Measurements from ENCODE around the gene KRT6B. TPM values are rescaled to one million over a fixed set of nuclear protein-coding genes. Genes with fewer than 3 reads are reported as not detected.
"Not testable (repeated sequence)": the region's sequence is repeated elsewhere in the genome, so short reads cannot be mapped to it uniquely, and the experiment has no call there.

KRT6B gene
- total RNA-seq, 1 experiment from 2014 or later = not detected

- DNase-seq (ENCODE audit: low read depth) = no peak
Observed at GRCh38 chr12:52413202-52413601, 38.7 kb downstream of the KRT6B start.

GRCh38 chr12:52411815-52412214, 40.1 kb downstream of the KRT6B start:
- DNase-seq (ENCODE audit: low read depth) = no peak

- not testable (repeated sequence) for DNase-seq (ENCODE audit: low read depth)
Observed at GRCh38 chr12:52410589-52411248, 41.2 kb downstream of the KRT6B start.

- no peak for DNase-seq (ENCODE audit: low read depth)
Observed at GRCh38 chr12:52407918-52408317, 44.0 kb downstream of the KRT6B start.

GRCh38 chr12:52405922-52406385, 46.0 kb downstream of the KRT6B start, which contains the start of gene KRT82:
Gene KRT82, minus strand, starts transcription at chr12:52406335. Its CDS starts 58 bp downstream, at chr12:52406277.
- DNase-seq (ENCODE audit: low read depth) = no peak

GRCh38 chr12:52404951-52405350, 47.0 kb downstream of the KRT6B start:
- no peak for DNase-seq (ENCODE audit: low read depth)

- DNase-seq (ENCODE audit: low read depth) = no peak
Observed at GRCh38 chr12:52403561-52403960, 48.4 kb downstream of the KRT6B start.

GRCh38 chr12:52402873-52403540, 48.9 kb downstream of the KRT6B start:
- no peak for DNase-seq (ENCODE audit: low read depth)

GRCh38 chr12:52402377-52402776, 49.6 kb downstream of the KRT6B start:
- DNase-seq (ENCODE audit: low read depth) = no peak

GRCh38 chr12:52401926-52402325, 50.0 kb downstream of the KRT6B start:
- DNase-seq (ENCODE audit: low read depth) = no peak

GRCh38 chr12:52401526-52401925, 50.4 kb downstream of the KRT6B start:
- DNase-seq (ENCODE audit: low read depth) = no peak

- no peak for DNase-seq (ENCODE audit: low read depth)
Observed at GRCh38 chr12:52400906-52401305, 51.0 kb downstream of the KRT6B start.

GRCh38 chr12:52399756-52400155, 52.2 kb downstream of the KRT6B start:
- DNase-seq (ENCODE audit: low read depth) = no peak

- DNase-seq (ENCODE audit: low read depth) = no peak
Observed at GRCh38 chr12:52398176-52398575, 53.8 kb downstream of the KRT6B start.

- no peak for DNase-seq (ENCODE audit: low read depth)
Observed at GRCh38 chr12:52396656-52397055, 55.3 kb downstream of the KRT6B start.

Other genes starting within 250 kb of the KRT6B start
- 0.68 and 2.3 TPM in 2 replicates for gene KRT7, start 218.9 kb downstream of the KRT6B start, total RNA-seq (2014; rRNA removed; shearing (Covaris generic))
- gene KRT86, start 177.5 kb downstream of the KRT6B start, total RNA-seq (2014; rRNA removed; shearing (Covaris generic)) = 0.10 and 0.48 TPM in 2 replicates
- gene KRT81, start 160.6 kb downstream of the KRT6B start, total RNA-seq (2014; rRNA removed; shearing (Covaris generic)) = 0.72 and 0.88 TPM in 2 replicates
- not detected in 2 replicates for gene KRT83, start 130.7 kb downstream of the KRT6B start, total RNA-seq (2014; rRNA removed; shearing (Covaris generic))
- not detected in 2 replicates for gene KRT85, start 84.7 kb downstream of the KRT6B start, total RNA-seq (2014; rRNA removed; shearing (Covaris generic))
- gene KRT84, start 66.5 kb downstream of the KRT6B start, total RNA-seq (2014; rRNA removed; shearing (Covaris generic)) = not detected in 2 replicates
- gene KRT82, start 45.8 kb downstream of the KRT6B start, total RNA-seq (2014; rRNA removed; shearing (Covaris generic)) = not detected in 2 replicates
- not detected in 2 replicates for gene KRT75, start 17.8 kb downstream of the KRT6B start, total RNA-seq (2014; rRNA removed; shearing (Covaris generic))
- not detected in 2 replicates for gene KRT6C, start 21.7 kb upstream of the KRT6B start, total RNA-seq (2014; rRNA removed; shearing (Covaris generic))
- not detected in 2 replicates for gene KRT6A, start 41.1 kb upstream of the KRT6B start, total RNA-seq (2014; rRNA removed; shearing (Covaris generic))
- not detected in 2 replicates for gene KRT5, start 68.2 kb upstream of the KRT6B start, total RNA-seq (2014; rRNA removed; shearing (Covaris generic))
- gene KRT71, start 101.0 kb upstream of the KRT6B start, total RNA-seq (2014; rRNA removed; shearing (Covaris generic)) = not detected in 2 replicates
- gene KRT74, start 121.7 kb upstream of the KRT6B start, total RNA-seq (2014; rRNA removed; shearing (Covaris generic)) = not detected in 2 replicates
- not detected in 2 replicates for gene KRT72, start 149.3 kb upstream of the KRT6B start, total RNA-seq (2014; rRNA removed; shearing (Covaris generic))
- not detected in 2 replicates for gene KRT73, start 166.4 kb upstream of the KRT6B start, total RNA-seq (2014; rRNA removed; shearing (Covaris generic))
- gene KRT2, start 200.1 kb upstream of the KRT6B start, total RNA-seq (2014; rRNA removed; shearing (Covaris generic)) = not detected in 2 replicates
- gene KRT1, start 228.3 kb upstream of the KRT6B start, total RNA-seq (2014; rRNA removed; shearing (Covaris generic)) = not detected in 2 replicates

Measured in RPMI7951 (cell line).